ENCODE results near the gene PRRG3. TPM values are rescaled to one million over a fixed set of nuclear protein-coding genes. Genes with fewer than 3 reads are reported as not detected.

Gene PRRG3
- total RNA-seq (2022; extraction: Qiagen RNA extraction; ENCODE audit: low read depth) = not detected in 5 replicates

DNA sequence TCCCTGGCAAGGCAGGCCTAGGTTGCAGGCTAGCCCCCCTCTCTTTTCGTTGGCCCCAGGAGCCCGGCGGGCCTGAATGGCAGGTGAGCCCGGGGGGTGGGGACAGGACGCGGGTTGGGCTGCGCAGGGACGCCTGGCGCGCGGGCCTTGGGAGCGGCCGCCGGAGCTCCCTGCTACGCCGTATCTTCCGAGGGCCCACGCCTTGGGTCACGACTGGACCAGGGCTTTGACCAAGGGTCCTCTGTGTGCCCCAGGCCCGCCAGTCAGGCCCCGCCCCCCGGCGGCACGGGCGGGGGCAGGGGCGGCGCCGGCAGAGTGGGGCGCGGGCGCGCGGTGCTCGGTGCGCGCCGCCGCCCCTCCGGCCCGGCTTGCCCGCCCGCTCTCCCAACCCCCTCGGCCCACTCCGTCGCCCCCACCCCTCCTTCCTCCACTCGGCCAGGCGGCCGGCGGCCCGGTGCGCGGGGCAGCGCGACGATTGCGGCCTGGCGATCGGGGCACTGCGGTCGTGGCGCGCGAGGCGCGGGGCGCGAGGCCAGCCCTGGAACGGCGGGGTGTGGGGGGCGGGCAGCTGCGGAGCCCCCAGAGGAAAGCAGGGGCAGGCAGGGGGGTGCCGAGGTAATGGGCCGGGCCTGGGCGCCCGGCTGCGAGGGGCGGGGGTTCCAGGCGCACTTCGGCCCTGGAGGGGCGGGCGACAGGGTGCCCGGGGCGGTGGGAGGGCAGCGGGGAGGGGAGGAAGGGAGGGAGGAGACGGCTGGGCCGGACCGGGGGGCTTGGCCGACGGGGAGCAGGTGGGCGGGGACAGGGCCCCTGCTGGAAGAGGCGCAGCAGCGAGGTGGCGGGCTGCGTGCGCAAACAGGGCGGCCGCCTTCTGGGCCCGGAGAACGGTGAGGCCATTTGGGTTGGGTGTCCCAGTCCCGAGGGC, at the start of gene PRRG3:
PRRG3 (plus strand) TSS at position 798 of the 922 bp plus-strand sequence. CDS start 3,357 bp downstream, outside the sequence.

DNA sequence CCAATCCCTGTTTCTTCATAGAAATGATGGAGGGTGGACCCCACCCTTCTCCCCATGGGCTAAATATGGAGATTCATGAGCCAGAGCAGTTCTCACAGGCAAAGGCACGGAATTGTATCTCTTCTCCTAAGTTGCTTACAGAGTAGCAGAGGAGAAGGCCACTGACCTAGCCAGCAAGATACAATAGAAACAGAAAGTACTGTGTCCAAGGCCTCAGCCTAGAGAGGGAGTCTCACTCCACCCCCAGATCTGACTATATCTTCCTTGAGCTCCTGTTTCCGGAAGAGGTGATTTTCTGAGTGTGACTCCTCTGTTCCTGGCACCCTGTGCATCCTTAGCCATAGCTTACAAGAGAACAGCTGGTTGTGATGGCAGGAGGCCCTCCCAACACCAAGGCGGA, 20.5 kb downstream of the PRRG3 start, which contains the start of gene FATE1:
FATE1 (plus strand) TSS at position 284 of the 400 bp plus-strand sequence; CDS start at position 369, 85 bp downstream.

DNA sequence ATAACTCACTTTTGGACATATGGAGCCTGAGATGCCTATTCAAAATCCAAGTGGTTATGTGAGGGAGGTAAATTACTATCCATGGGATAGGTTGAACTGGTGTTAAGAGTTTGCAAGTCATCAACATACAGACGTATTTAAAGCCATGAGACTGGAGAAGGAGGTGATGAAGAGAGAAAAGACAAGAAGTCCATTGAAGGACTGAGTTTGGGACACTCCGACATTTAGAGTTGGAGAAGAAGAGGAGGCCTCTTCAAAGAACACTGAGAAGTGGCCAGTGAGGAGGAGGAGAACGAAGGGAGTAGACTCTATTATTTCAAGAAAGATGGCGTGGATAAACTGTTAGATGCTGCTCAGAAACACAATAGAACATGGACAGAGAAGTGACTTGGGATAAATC, 39.2 kb downstream of the PRRG3 start, which contains the start of gene CNGA2:
CNGA2 (plus strand) TSS at position 301 of the 400 bp plus-strand sequence. CDS start 3,738 bp downstream, outside the sequence.

Other genes starting within 250 kb of the PRRG3 start
- not detected in 5 replicates for gene PASD1, start 131.8 kb upstream of the PRRG3 start, total RNA-seq (2022; extraction: Qiagen RNA extraction; ENCODE audit: low read depth)
- gene FATE1, start 20.6 kb downstream of the PRRG3 start, total RNA-seq (2022; extraction: Qiagen RNA extraction; ENCODE audit: low read depth) = not detected in 5 replicates
- gene CNGA2, start 39.3 kb downstream of the PRRG3 start, total RNA-seq (2022; extraction: Qiagen RNA extraction; ENCODE audit: low read depth) = not detected in 5 replicates
- gene MAGEA4, start 217.4 kb downstream of the PRRG3 start, total RNA-seq (2022; extraction: Qiagen RNA extraction; ENCODE audit: low read depth) = not detected in 5 replicates